GM19193 (cell line): ENCODE measurements around the gene FNDC1.

Source experiments
- POLR2A ChIP-seq: IDR thresholded peaks from 4 replicates; pipeline ENCODE4 v1.6.1; 2011; ENCODE audit not compliant: insufficient read depth, insufficient read length; ENCODE audit errors: extremely low read depth

Gene FNDC1

GRCh38 chr6:159152782-159153181, 16.4 kb upstream of the FNDC1 start:
- no peak for TF ChIP-seq POLR2A

GRCh38 chr6:159155679-159156078, 13.5 kb upstream of the FNDC1 start:
- TF ChIP-seq POLR2A: no peak

- TF ChIP-seq POLR2A: no peak
These were observed 13.1 kb upstream of the FNDC1 start for GRCh38 chr6:159156089-159156488.

- no peak for TF ChIP-seq POLR2A
These were observed 11.8 kb upstream of the FNDC1 start for GRCh38 chr6:159157431-159157830.

- TF ChIP-seq POLR2A: no peak
These were observed 7.4 kb upstream of the FNDC1 start for GRCh38 chr6:159161839-159162238.

- no peak for TF ChIP-seq POLR2A
These were observed 5.3 kb upstream of the FNDC1 start for GRCh38 chr6:159163901-159164370.

GRCh38 chr6:159168536-159169192, 536 bp upstream of the FNDC1 start:
- no peak for TF ChIP-seq POLR2A

GRCh38 chr6:159169557-159170332, 545 bp downstream of the FNDC1 start:
- TF ChIP-seq POLR2A: no peak

GRCh38 chr6:159170333-159170672, 1.1 kb downstream of the FNDC1 start:
- TF ChIP-seq POLR2A: no peak

GRCh38 chr6:159170999-159171712, 2.0 kb downstream of the FNDC1 start:
- TF ChIP-seq POLR2A: no peak

- no peak for TF ChIP-seq POLR2A
These were observed 2.9 kb downstream of the FNDC1 start for GRCh38 chr6:159172091-159172491.

- TF ChIP-seq POLR2A: no peak
These were observed 5.2 kb downstream of the FNDC1 start for GRCh38 chr6:159174263-159174969.

- TF ChIP-seq POLR2A: no peak
These were observed 7.7 kb downstream of the FNDC1 start for GRCh38 chr6:159176913-159177312.

- TF ChIP-seq POLR2A: no peak
These were observed 9.6 kb downstream of the FNDC1 start for GRCh38 chr6:159178847-159179246.

- no peak for TF ChIP-seq POLR2A
These were observed 10.8 kb downstream of the FNDC1 start for GRCh38 chr6:159180001-159180400.
